ENCODE measurements around the gene OR2A14. TPM values are rescaled to one million over a fixed set of nuclear protein-coding genes. Genes with fewer than 3 reads are reported as not detected.

The OR2A14 gene
- total and polyA plus RNA-seq, 2 of the 13 experiments (the other 11 are each of a cell fraction or from before 2014, with no cell fraction given) = not detected

GRCh38 chr7:144142187-144142586 lies 19.2 kb downstream of the OR2A14 start:
- CTCF ChIA-PET (ENCODE audit: low intra/inter-chr PET ratio, low total read pairs) = no interaction called here
- Histone ChIP-seq H3K79me2 (ENCODE audit: insufficient read depth, low read length) (no peaks in the 10 kb centered on the region), H3K27me3 (ENCODE audit: control insufficient read depth in 1 of 2, insufficient read depth in 2 of 2, low read length in 2 of 2) (no peaks in the 10 kb centered on the region), H3K36me3 (replicated peaks in 1 of 2; ENCODE audit: control insufficient read depth in 1 of 2, insufficient read depth in 2 of 2, low read length in 2 of 2) (no peaks in the 10 kb centered on the region), H3K9ac (ENCODE audit: insufficient read depth, low read depth, low read length) (no peak overlapping the region), H3K9me3 (ENCODE audit: low read length) (peaks cover 8% of the 10 kb centered on the region), H2AFZ (ENCODE audit: low read length) (no peak overlapping the region), H3K27ac (ENCODE audit: extremely low read length, insufficient read depth, low read length) (no peak overlapping the region), H4K20me1 (ENCODE audit: insufficient read depth, low read length) (no peaks in the 10 kb centered on the region), H3K4me1 (ENCODE audit: insufficient read depth, low read length) (no peaks in the 10 kb centered on the region), H3K4me2 (ENCODE audit: low read depth, low read length) (no peak overlapping the region), H3K4me3 (replicated peaks in 1 of 3; ENCODE audit: insufficient read depth in 1 of 3, low read depth in 2 of 3, low read length in 3 of 3) (no peak overlapping the region)
- TF ChIP-seq ZNF274 (CRISPR knock-in tag; IDR thresholded peaks at IDR 0.05) = no peak
- no peak for TF ChIP-seq NR0B2 (CRISPR knock-in tag; IDR thresholded peaks at IDR 0.05)
- no peak for TF ChIP-seq NCOA5 (CRISPR knock-in tag; IDR thresholded peaks at IDR 0.05)
- TF ChIP-seq RBFOX2 (IDR thresholded peaks at IDR 0.05; ENCODE audit: low read depth, low read length) = no peak
- no peak for TF ChIP-seq SMARCE1 (IDR thresholded peaks at IDR 0.05; ENCODE audit: borderline replicate concordance)
- TF ChIP-seq ZNF570 (CRISPR knock-in tag; IDR thresholded peaks at IDR 0.05; ENCODE audit: borderline replicate concordance) = no peak
- TF ChIP-seq SOX5 (CRISPR knock-in tag; IDR thresholded peaks at IDR 0.05; ENCODE audit: borderline replicate concordance) = no peak
- no peak for TF ChIP-seq ZNF468 (CRISPR knock-in tag; IDR thresholded peaks at IDR 0.05)
- TF ChIP-seq ZNF607 (CRISPR knock-in tag; IDR thresholded peaks at IDR 0.05; ENCODE audit: borderline replicate concordance) = no peak
- TF ChIP-seq ZNF282 (IDR thresholded peaks at IDR 0.05; ENCODE audit: partially characterized antibody) = no peak
- TF ChIP-seq NFKBIZ (CRISPR knock-in tag; IDR thresholded peaks at IDR 0.05) = no peak
- no peak for TF ChIP-seq ZNF598 (CRISPR knock-in tag; IDR thresholded peaks at IDR 0.05; ENCODE audit: borderline replicate concordance)
- TF ChIP-seq HOXD1 (CRISPR knock-in tag; IDR thresholded peaks at IDR 0.05) = no peak
- TF ChIP-seq HNF4G (IDR thresholded peaks at IDR 0.05; ENCODE audit: borderline replicate concordance, low read depth, low read length) = no peak
- TF ChIP-seq HNF4G (CRISPR knock-in tag; IDR thresholded peaks at IDR 0.05; ENCODE audit: borderline replicate concordance, low read depth) = no peak
- BruUV-seq (replicated peaks) = no TSS peak
- intact Hi-C loops (cut with micrococcal nuclease; ENCODE audit: unreplicated experiment) = no loop called here
- 40% methylated on average over 3 of the region's 3 CpGs for WGBS (ENCODE audit: low lambda C conversion rate)
- FAIRE-seq (no peak), DNase-seq (ENCODE audit: low spot score) (no peak), ATAC-seq (no peak)
- POLR2A ChIA-PET = no interaction called here
- in situ Hi-C loops (cut with HindIII; ENCODE audit: extremely low pct_ligation_motif_present, low pct_unique_long_range_greater_than_20kb) = no loop called here

Measured in HepG2 (cell line).